A549 (cell line): ENCODE results near the gene ZBTB48. TPM values are rescaled to one million over a fixed set of nuclear protein-coding genes. Genes with fewer than 3 reads are reported as not detected.

Experiments used
- ATAC-seq, 2 experiments: fragments of 200-7000 bp in 1 of 2; fragments of >200 bp in 1 of 2; cut with Nextera tagmentation in 1 of 2; cut with Tn5 transposase in 1 of 2; 3 replicates each; pipeline versions ENCODE4 v1.8.0 to v1.9.1; 2018 to 2020; ENCODE audit warnings: mild to moderate bottlenecking in 1 of 2, moderate library complexity in 1 of 2
- CTCF ChIA-PET: fragments of 300-600 bp; sonication (Branson Sonifier 250); formaldehyde crosslinking; extraction: SDS; loops from one replicate; lab custom pipeline; 2021; ENCODE audit warnings: antibody characterized with exemption, inconsistent platforms; lab: Yijun Ruan, JAX
- POLR2A ChIA-PET: fragments of 350-600 bp; formaldehyde crosslinking; extraction: SDS; loops from one replicate; lab custom pipeline; 2021; ENCODE audit warnings: antibody characterized with exemption, inconsistent platforms; lab: Yijun Ruan, JAX
- DNase-seq, 2 experiments: peaks; one replicate each; pipeline versions ENCODE4 v3.0.0 to v3.0.0-alpha.2; 2011 to 2016; ENCODE audit warnings: low read depth in 1 of 2, low spot score in 1 of 2
- FAIRE-seq: peaks from 2 replicates; lab custom pipeline; 2011; peaks lifted over from hg19 to GRCh38; lab: Jason Lieb, UNC
- H3K27ac ChIP-seq, 2 experiments: fragments of >200 bp; sonication (Bioruptor Twin); formaldehyde crosslinking; 3 replicates each; pipeline ENCODE4 v1.5.1; 2016 to 2017
- H3K4me1 ChIP-seq: fragments of >200 bp; sonication (Bioruptor Twin); formaldehyde crosslinking; 3 replicates; pipeline ENCODE4 v1.6.1; 2016
- H3K4me2 ChIP-seq: fragments of >200 bp; sonication (Bioruptor Twin); formaldehyde crosslinking; 3 replicates; pipeline ENCODE4 v1.6.1; 2016
- H3K4me3 ChIP-seq: fragments of >200 bp; sonication (Bioruptor Twin); formaldehyde crosslinking; 3 replicates; pipeline ENCODE4 v1.5.1; 2016
- H3K9me3 ChIP-seq: fragments of >200 bp; sonication (Bioruptor Twin); formaldehyde crosslinking; 3 replicates; pipeline ENCODE4 v1.6.1; 2016
- BHLHE40 ChIP-seq: IDR thresholded peaks from 2 replicates; pipeline ENCODE4 v1.6.1; 2012; ENCODE audit warnings: low read depth, low read length, inconsistent platforms
- CEBPB ChIP-seq, 2 experiments: fragments of >200 bp in 1 of 2; sonication (Bioruptor Twin) in 1 of 2; formaldehyde crosslinking in 1 of 2; IDR thresholded peaks; 2 replicates each; pipeline ENCODE4 v1.6.1; 2012 to 2016
- CHD4 ChIP-seq: fragments of 200-600 bp; sonication (generic); IDR thresholded peaks from 2 replicates; pipeline ENCODE4 v1.6.1; 2016; ENCODE audit warnings: antibody characterized with exemption, mild to moderate bottlenecking, borderline replicate concordance
- E2F6 ChIP-seq: IDR thresholded peaks from 2 replicates; pipeline ENCODE4 v1.6.1; 2012; ENCODE audit warnings: low read depth, borderline replicate concordance
- EHF ChIP-seq: fragments of 250-450 bp; sonication (Bioruptor Pico); IDR thresholded peaks from 2 replicates; pipeline ENCODE4 v1.5.0; 2020; ENCODE audit warnings: mild to moderate bottlenecking
- EHMT2 ChIP-seq: fragments of 200-600 bp; sonication (generic); IDR thresholded peaks from 2 replicates; pipeline ENCODE4 v1.6.1; 2016; ENCODE audit warnings: antibody characterized with exemption, low read depth, mild to moderate bottlenecking, moderate library complexity
- EP300 ChIP-seq, 2 experiments: fragments of >200 bp; sonication (Bioruptor Twin); formaldehyde crosslinking; IDR thresholded peaks; 2 replicates in 1 of 2; 3 replicates in 1 of 2; pipeline ENCODE4 v1.6.1; 2016 to 2017
- ESRRA ChIP-seq: fragments of 150-350 bp; IDR thresholded peaks from 2 replicates; pipeline ENCODE4 v1.6.1; 2014; ENCODE audit warnings: mild to moderate bottlenecking, low read length, borderline replicate concordance
- FOXS1 ChIP-seq: fragments of 250-450 bp; sonication (Bioruptor Pico); IDR thresholded peaks from 2 replicates; pipeline ENCODE4 v1.5.0; 2020; ENCODE audit warnings: mild to moderate bottlenecking, moderate library complexity
- HDAC2 ChIP-seq: fragments of 200-600 bp; sonication (generic); IDR thresholded peaks from 2 replicates; pipeline ENCODE4 v1.6.1; 2016
- HEYL ChIP-seq: fragments of 250-450 bp; sonication (Bioruptor Pico); IDR thresholded peaks from 2 replicates; pipeline ENCODE4 v1.8.0; 2021; ENCODE audit warnings: mild to moderate bottlenecking, moderate library complexity
- HMGXB4 ChIP-seq: fragments of 250-450 bp; sonication (Bioruptor Pico); IDR thresholded peaks from 2 replicates; pipeline ENCODE4 v1.5.0; 2021; ENCODE audit warnings: mild to moderate bottlenecking, moderate library complexity, borderline replicate concordance
- HOXA7 ChIP-seq: fragments of 250-450 bp; sonication (Bioruptor Pico); IDR thresholded peaks from 2 replicates; pipeline ENCODE4 v1.5.0; 2020; ENCODE audit warnings: mild to moderate bottlenecking, moderate library complexity
- HOXB13 ChIP-seq: fragments of 250-450 bp; sonication (Bioruptor Pico); IDR thresholded peaks from 2 replicates; pipeline ENCODE4 v1.5.0; 2020; ENCODE audit warnings: low read depth, mild to moderate bottlenecking, moderate library complexity
- HOXB5 ChIP-seq: fragments of 250-450 bp; sonication (Bioruptor Pico); IDR thresholded peaks from 2 replicates; pipeline ENCODE4 v1.5.0; 2020; ENCODE audit warnings: mild to moderate bottlenecking, moderate library complexity
- JUN ChIP-seq, 2 experiments: fragments of >200 bp; sonication (Bioruptor Twin); formaldehyde crosslinking; IDR thresholded peaks; 2 replicates in 1 of 2; 3 replicates in 1 of 2; pipeline ENCODE4 v1.6.1; 2016 to 2017
- JUNB ChIP-seq: fragments of >200 bp; sonication (Bioruptor Twin); formaldehyde crosslinking; IDR thresholded peaks from 2 replicates; pipeline ENCODE4 v1.6.1; 2016
- MAFK ChIP-seq: fragments of 450-650 bp; IDR thresholded peaks from 2 replicates; pipeline ENCODE4 v1.6.1; 2014; ENCODE audit not compliant: partially characterized antibody
- MYC ChIP-seq: IDR thresholded peaks from 2 replicates; pipeline ENCODE4 v1.6.1; 2012; ENCODE audit warnings: mild to moderate bottlenecking, inconsistent platforms, low read length, improper control_type of control experiment, borderline replicate concordance
- NFE2L2 ChIP-seq: fragments of 150-350 bp; conservative IDR thresholded peaks from 2 replicates; pipeline ENCODE4 v1.6.1; 2014; ENCODE audit warnings: low read length
- NPAS2 ChIP-seq: fragments of 250-450 bp; sonication (Bioruptor Pico); IDR thresholded peaks from 2 replicates; pipeline ENCODE4 v1.8.0; 2022; ENCODE audit warnings: mild to moderate bottlenecking, moderate library complexity, borderline replicate concordance
- PBX3 ChIP-seq: IDR thresholded peaks from 2 replicates; pipeline ENCODE4 v1.6.1; 2012
- PHF8 ChIP-seq: fragments of 200-600 bp; sonication (generic); IDR thresholded peaks from 2 replicates; pipeline ENCODE4 v1.6.1; 2016; ENCODE audit warnings: low read depth, mild to moderate bottlenecking, antibody characterized with exemption, moderate library complexity, borderline replicate concordance
- POLR2A ChIP-seq: IDR thresholded peaks from 2 replicates; pipeline ENCODE4 v1.6.1; 2012; ENCODE audit warnings: mild to moderate bottlenecking, low read length
- POLR2AphosphoS2 ChIP-seq: conservative IDR thresholded peaks from 2 replicates; pipeline ENCODE4 v1.6.1; 2012; ENCODE audit warnings: low read length, improper control_type of control experiment, inconsistent platforms
- RCOR1 ChIP-seq: fragments of 150-350 bp; IDR thresholded peaks from 2 replicates; pipeline ENCODE4 v1.6.1; 2014; ENCODE audit warnings: antibody characterized with exemption, low read length, low read depth
- RNF2 ChIP-seq: fragments of 200-600 bp; sonication (generic); IDR thresholded peaks from 2 replicates; pipeline ENCODE4 v1.6.1; 2016; ENCODE audit warnings: low read depth, mild to moderate bottlenecking, antibody characterized with exemption, moderate library complexity, borderline replicate concordance
- TFCP2L1 ChIP-seq: fragments of 250-450 bp; sonication (Bioruptor Pico); IDR thresholded peaks from 2 replicates; pipeline ENCODE4 v1.5.0; 2021; ENCODE audit warnings: mild to moderate bottlenecking
- ZC3H11A ChIP-seq: fragments of 450-650 bp; IDR thresholded peaks from 2 replicates; pipeline ENCODE4 v1.6.1; 2014; ENCODE audit warnings: antibody characterized with exemption, mild to moderate bottlenecking
- ZFP36 ChIP-seq: fragments of 450-650 bp; IDR thresholded peaks from 2 replicates; pipeline ENCODE4 v1.6.1; 2014; ENCODE audit warnings: borderline replicate concordance; ENCODE audit not compliant: partially characterized antibody
- ZNF302 ChIP-seq: fragments of 250-450 bp; sonication (Bioruptor Pico); IDR thresholded peaks from 2 replicates; pipeline ENCODE4 v1.9.0; 2021; ENCODE audit warnings: inconsistent platforms, mild to moderate bottlenecking, moderate library complexity
- WGBS: methylation state at CpG from one replicate; pipeline ENCODE4 v1.1.6; 2017; ENCODE audit errors: missing lambda C conversion rate; 5-methylcytosine and 5-hydroxymethylcytosine counted together
- polyA plus RNA-seq, 4 experiments: library from polyadenylated mRNA; depleted of rRNA in 3 of 4; stranded (reverse); fragments of >200 nt; fragmentation: RNase III in 1 of 4; extraction: RNeasy Plus Mini Kit Qiagen cat#74134 plus additional on column Dnase treatment in 1 of 4; gene quantifications; 2 replicates in 3 of 4; 3 replicates in 1 of 4; pipeline ENCODE4 v1.2.3, GENCODE V29; 2011 to 2017
- TF ChIP-seq, protein P1 (sequence below): fragments of 150-350 bp; IDR thresholded peaks from 2 replicates; pipeline ENCODE4 v1.6.1; 2014; ENCODE audit warnings: low read depth, mild to moderate bottlenecking, low read length
- TF ChIP-seq, protein P2 (sequence below): IDR thresholded peaks from 2 replicates; pipeline ENCODE4 v1.6.1; 2012

The ZBTB48 gene
- polyA plus RNA-seq, 2 of the 4 experiments (the other 2 are of a cell fraction): 8.0 to 13.1 TPM

DNA sequence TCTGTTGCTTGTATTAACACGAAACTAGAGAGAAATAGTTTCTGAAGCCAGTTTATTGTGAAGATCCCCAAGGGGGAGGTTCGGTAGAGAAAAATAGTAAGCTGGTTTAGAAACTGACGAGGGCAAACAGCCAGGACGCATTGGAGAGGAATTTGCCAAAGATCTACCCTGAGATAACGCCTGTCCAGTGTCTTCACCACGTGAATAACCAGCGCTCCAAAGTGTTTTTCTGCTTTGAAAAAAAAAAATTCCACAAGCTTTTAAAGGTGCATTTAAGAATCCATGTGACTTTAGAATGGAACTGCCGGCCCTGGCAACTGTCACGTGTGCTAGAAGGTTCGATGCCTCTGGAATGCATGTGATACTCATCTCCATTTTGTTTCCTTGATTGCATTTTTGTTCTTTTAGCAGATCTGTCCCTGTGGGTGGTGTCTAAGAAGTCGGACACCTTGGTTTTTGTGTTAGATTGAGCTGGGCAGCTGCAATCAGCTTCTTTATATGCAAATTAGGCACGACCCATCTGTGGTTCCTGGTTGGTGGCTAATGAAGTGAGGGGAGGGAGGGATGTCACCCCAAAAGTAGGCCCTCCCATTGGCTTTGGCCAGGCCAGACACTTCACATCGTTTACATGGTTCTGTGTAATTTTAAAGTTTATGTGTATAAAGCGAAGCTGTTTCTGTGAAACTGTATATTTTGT, 43.6 kb downstream of the ZBTB48 start:
- WGBS: 82% methylated on average over 14 of the region's 14 CpGs
- CTCF ChIA-PET: interaction anchor here (0.6 to 1.5 kb wide), 7 partner anchors 10 to 161 kb away, joined by 3 to 5 read pairs (median 3); partner anchors contain the start of gene NOL9
- ATAC-seq (no peak), DNase-seq (no peak), FAIRE-seq (no peak)
- Histone ChIP-seq H3K27ac (no peak overlapping the region), H3K9me3 (no peaks in the 10 kb centered on the region), H3K4me2 (no peak overlapping the region), H3K4me1 (peaks cover 12% of the 10 kb centered on the region; the same call in 2 of the 3 replicates), H3K4me3 (no peak overlapping the region)
- POLR2A ChIA-PET: no interaction called here
- no peak for TF ChIP-seq HMGXB4 (CRISPR knock-in tag)
- TF ChIP-seq NPAS2 (CRISPR knock-in tag): no peak
- TF ChIP-seq HDAC2: no peak
- no peak for TF ChIP-seq ZC3H11A
- TF ChIP-seq POLR2A: no peak
- TF ChIP-seq POLR2AphosphoS2: no peak
- no peak for TF ChIP-seq HOXB5 (CRISPR knock-in tag)
- TF ChIP-seq, protein P1, sequence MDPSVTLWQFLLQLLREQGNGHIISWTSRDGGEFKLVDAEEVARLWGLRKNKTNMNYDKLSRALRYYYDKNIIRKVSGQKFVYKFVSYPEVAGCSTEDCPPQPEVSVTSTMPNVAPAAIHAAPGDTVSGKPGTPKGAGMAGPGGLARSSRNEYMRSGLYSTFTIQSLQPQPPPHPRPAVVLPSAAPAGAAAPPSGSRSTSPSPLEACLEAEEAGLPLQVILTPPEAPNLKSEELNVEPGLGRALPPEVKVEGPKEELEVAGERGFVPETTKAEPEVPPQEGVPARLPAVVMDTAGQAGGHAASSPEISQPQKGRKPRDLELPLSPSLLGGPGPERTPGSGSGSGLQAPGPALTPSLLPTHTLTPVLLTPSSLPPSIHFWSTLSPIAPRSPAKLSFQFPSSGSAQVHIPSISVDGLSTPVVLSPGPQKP: no peak
- no peak for TF ChIP-seq HOXB13 (CRISPR knock-in tag)

- CTCF ChIA-PET: interaction anchor here (0.6 to 1.2 kb wide), 2 partner anchors 12 to 70 kb away, joined by 3 to 5 read pairs; partner anchors contain the start of gene TAS1R1
- no peak for TF ChIP-seq HEYL (CRISPR knock-in tag)
- no peak for TF ChIP-seq EHMT2
- TF ChIP-seq ESRRA: no peak
- TF ChIP-seq HOXA7 (CRISPR knock-in tag): no peak
- no peak for TF ChIP-seq JUNB
- peak; percentile 67 for TF ChIP-seq PBX3
- no peak for TF ChIP-seq BHLHE40
- peak in 1 of 2 experiments; percentile 42; a peak in 1 of 5 replicates for TF ChIP-seq JUN (IDR thresholded peaks at IDR 0.05)
- TF ChIP-seq ZFP36: no peak
- TF ChIP-seq NFE2L2: no peak
- no peak for TF ChIP-seq EHF (CRISPR knock-in tag)
- TF ChIP-seq, protein P2, sequence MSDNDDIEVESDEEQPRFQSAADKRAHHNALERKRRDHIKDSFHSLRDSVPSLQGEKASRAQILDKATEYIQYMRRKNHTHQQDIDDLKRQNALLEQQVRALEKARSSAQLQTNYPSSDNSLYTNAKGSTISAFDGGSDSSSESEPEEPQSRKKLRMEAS: peak; percentile 40
- TF ChIP-seq E2F6: no peak
- TF ChIP-seq EP300 (IDR thresholded peaks at IDR 0.05): no peak
- peak; percentile 32; the same call in 1 of the 2 replicates for TF ChIP-seq POLR2A
- TF ChIP-seq ZNF302 (CRISPR knock-in tag): no peak
- no peak for TF ChIP-seq CHD4
- no peak for TF ChIP-seq MYC
- no peak for TF ChIP-seq TFCP2L1 (CRISPR knock-in tag)
- TF ChIP-seq MAFK: no peak
- no peak for TF ChIP-seq RNF2
- no peak for TF ChIP-seq CEBPB (IDR thresholded peaks at IDR 0.05)
- TF ChIP-seq RCOR1: no peak
- TF ChIP-seq FOXS1 (CRISPR knock-in tag): no peak
- peak; percentile 47; the same call in 1 of the 2 replicates for TF ChIP-seq PHF8
Measured at GRCh38 chr1:6624710-6625583, 45.2 kb downstream of the ZBTB48 start, which contains the start of gene THAP3. TSS of gene THAP3 (plus strand) at chr1:6624868. CDS start at chr1:6625219, 351 bp downstream.

More at GRCh38 chr1:6624710-6625583, 45.2 kb downstream of the ZBTB48 start, which contains the start of gene THAP3:
- FAIRE-seq (no peak), ATAC-seq (peak; percentile 93 to 95), DNase-seq (peak; percentile 79 to 91)
- Histone ChIP-seq H3K4me2 (peak within 1 kb of the TSS; percentile 95), H3K4me3 (peak within 1 kb of the TSS; percentile 71), H3K27ac (peak within 1 kb of the TSS; percentile 84 to 98), H3K9me3 (no peaks in the 10 kb centered on the region), H3K4me1 (peaks cover 12% of the 10 kb centered on the region; the same call in 2 of the 3 replicates)
- POLR2A ChIA-PET: no interaction called here
- 0% methylated on average over 2 of the region's 73 CpGs for WGBS
